ENCODE measurements around the gene C1QB.

GRCh38 chr1:22613951-22614350, 39.1 kb upstream of the C1QB start:
- no peak for TF ChIP-seq CTCF (IDR thresholded peaks at IDR 0.05)
- TF ChIP-seq POLR2A (IDR thresholded peaks at IDR 0.05), result no peak

Data from esophagus squamous epithelium (tissue), 4 donors.